ENCODE data around the gene FNBP1.
"Not testable (repeated sequence)": the region's sequence is repeated elsewhere in the genome, so short reads cannot be mapped to it uniquely, and the experiment has no call there.

The FNBP1 gene

DNA sequence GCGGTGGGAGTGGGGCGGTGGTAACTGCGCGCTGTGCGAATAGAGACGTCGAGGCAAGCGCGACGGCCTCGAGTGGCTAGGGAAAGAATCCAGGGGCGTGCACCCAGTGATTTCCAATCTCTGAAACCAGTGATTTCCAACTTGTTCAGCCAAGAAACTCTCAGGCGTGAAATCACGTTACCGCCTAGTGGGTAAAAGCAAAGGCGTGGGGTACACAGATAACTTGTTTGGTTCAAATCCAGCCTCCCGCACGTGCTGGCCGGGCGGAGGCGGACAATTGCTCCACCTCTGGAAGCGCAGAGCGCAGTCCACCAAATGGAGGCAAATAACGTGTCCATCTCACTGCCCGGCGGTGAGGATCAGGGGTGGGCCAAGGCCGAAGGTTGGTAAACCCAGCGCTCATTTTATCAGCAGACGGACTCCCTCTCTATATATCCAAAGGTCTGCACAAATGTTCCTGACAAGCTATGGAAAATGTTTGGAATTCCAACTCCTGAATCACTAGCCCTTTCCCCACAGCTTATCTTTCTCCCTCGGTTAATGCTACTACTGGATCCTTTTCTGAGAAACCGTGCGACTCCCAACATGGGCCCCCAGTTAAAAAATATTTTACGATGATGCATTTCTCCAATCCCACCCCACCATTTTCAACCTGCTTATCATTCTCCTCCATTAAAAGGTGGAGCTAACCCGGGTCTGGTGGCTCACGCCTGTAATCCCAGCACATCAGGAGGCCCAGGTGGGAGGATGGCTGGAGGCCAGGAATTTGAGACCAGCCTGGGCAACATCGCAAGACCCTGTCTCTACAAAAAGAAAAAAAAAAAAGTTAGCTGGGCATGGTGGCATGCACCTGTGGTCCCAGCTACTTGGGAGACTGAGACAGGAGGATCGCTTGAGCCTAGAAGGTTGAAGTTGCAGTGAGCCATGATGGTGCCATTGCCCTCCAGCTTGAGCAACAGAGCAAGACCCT is 950 bp upstream of the FNBP1 start:
- DNase-seq, result no peak

DNA sequence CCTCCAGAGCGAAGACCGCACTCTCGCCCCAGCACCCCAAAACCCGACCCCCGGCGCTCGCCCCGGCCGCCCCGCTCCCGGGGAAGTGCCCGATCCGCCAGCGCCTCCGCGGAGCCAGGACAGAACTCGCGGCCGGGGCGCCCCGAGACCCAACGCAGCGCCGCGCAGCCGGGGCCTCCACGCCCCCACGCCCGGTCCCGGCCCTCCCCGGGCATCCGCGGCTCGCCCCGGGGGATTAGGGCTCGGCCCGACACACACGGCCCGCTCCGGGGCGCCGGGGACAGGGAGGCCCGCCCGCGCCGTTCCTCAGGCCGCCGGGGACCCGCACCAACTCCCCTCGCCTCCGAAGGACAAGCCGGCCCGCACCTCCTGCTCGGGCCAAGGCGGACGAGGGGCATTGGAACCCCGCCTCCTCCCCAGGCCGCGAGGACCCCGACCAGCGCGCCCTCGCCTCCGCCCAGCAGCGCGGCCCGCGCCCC is 544 bp downstream of the FNBP1 start:
- DNase-seq, result no peak

DNA sequence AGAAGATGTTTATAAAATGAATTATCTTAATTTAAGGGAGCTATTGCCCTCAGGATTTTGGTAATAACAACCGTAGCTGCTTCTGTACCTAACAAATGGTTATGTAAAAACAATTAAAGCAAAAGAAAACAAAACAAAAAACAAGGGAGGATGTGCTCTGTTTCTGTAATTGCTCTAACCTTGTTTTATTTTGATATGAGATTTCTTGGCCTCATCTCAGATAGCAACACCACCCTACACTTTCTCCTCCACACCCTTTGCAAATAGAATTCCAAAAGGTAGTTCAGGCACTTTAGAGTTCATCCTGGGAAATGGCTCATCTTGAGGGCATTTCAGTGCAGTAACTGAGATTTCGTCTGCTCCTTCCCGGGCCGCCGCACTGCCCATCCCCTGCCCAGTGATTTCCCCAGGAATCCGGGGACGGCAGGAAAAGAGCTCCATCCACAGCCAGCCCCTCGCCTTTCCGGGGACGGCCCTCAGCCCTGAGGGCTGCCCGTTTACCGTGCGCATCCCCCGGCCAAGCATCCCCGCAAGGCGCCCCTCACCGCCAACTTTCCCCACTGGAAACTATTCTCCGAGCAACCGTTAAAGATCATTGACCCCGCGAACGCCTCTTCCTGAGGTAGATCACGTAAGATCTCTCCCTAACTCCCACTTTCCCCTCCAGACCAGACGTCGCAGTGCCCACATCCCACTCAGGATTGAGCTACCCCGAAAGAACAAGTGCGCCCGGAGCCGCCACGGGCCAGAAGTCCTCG is 1.2 kb downstream of the FNBP1 start:
- no peak for DNase-seq

DNA sequence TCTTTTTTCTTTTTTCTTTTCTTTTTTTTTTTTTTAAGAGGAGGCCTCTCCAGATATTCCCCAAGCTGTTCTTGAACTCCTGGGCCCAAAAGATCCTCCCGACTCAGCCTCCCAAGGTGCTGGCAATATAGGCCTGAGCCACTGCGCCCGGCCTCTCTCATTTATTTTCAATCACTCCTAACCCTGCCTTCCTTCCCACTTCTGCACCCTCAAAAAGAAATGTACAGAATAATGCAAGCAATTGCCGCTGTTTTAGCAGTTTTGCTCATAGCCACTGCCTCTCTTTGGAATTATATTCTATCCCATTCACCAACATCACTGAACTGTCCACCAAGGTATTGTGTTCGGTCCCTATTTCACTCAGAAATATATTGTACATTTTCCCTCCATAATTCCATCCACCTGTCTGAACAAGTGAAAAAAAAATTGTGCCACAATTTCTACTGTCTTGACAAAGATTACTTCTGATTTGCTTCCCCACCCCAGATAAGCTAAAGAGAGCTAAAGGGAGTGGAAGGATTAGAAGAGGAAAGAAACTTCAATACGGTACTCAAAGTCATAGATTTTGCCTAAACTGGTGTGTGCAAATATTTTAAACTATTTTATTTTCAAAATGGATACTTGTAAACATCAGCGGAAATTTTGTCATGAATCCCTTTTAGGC is 1.9 kb downstream of the FNBP1 start:
- DNase-seq, result no peak

DNA sequence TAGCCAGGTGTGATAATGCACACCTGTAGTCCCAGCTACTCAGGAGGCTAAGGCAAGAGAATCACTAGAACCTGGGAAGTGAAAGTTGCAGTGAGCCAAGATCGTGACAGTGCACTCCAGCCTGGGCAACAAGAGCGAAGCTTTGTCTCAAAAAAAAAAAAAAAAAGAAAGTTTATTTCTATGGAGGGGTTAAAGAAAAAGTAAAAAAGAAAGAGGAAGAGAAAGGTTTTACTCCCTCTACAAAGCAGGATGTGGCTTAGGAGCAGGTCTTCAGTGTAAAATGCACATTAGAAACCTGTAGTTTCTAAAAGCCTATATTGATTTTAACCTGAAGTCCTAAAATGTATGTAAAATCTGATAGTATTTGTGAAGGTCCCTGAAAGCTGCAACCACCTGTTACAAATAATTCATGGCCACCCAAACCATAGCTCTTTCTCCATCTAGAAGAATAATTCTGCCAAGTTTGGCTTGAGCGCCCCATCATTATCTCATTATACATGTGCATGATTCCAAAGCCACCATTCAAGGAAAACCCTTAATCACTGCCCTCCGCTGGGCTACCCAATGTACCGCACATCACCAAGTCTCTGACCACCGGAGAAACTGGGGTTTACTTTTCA is 3.4 kb downstream of the FNBP1 start:
- peak; percentile 43 for DNase-seq

DNA sequence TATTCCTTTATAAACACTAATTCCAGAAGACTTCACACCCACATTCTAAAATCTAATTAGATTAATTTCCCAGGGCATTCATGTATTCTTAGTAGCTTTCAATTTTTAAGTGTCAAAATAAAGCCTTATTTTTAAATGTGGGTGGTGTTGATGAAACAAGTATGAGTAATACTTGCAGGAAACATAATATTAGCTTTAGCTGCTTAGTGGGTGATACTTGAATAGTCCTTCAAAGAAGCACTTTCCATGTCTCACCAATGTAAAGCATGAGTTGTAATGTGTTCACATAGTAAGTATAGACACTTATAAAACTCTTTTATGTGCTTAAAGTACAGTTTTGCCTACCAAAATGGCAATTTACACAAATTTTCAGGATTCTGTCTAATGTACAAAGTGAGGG is 6.9 kb downstream of the FNBP1 start:
- DNase-seq, result peak; percentile 49

DNA sequence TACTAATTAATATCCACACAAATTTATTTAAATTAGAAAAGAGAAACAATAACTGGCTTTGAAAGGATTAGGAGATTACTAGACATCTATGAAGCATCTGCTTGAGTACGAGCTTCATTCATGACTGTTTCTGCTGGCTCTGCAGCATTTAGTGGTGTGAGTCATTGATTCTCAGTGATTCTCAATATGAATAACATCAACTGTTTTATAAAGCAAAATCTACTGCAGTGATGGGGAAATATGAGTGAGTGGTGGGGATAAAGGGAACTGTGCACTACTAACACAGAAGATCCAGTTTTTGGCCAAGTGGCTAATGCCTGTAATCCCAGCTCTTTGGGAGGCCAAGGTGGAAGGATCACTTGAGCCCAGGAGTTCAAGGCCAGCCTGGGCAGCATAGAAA is 8.4 kb downstream of the FNBP1 start:
- DNase-seq, result no peak

DNA sequence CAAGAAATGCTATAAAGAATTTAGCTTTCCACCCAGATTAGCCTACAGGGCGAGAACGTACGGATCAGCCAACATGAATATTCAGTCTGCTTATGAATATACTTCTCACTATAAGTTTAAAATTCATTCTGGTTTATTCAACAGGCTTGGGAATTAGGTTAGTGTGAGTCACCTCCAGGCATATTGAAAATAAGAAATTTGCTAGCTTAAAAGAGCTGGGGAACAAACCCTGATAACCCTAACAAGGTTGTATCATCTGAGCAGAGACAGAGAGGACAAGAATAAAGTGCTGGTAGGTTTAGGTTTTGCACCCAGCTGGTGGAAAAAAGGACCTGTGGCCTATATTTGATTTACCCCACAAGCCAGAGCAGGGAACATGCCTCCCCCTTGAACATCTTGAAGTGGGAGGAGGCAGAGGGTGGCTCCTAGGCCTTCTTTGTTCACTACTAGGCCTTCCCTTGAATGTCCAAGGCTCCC is 12.3 kb downstream of the FNBP1 start:
- peak; percentile 35 for DNase-seq

DNA sequence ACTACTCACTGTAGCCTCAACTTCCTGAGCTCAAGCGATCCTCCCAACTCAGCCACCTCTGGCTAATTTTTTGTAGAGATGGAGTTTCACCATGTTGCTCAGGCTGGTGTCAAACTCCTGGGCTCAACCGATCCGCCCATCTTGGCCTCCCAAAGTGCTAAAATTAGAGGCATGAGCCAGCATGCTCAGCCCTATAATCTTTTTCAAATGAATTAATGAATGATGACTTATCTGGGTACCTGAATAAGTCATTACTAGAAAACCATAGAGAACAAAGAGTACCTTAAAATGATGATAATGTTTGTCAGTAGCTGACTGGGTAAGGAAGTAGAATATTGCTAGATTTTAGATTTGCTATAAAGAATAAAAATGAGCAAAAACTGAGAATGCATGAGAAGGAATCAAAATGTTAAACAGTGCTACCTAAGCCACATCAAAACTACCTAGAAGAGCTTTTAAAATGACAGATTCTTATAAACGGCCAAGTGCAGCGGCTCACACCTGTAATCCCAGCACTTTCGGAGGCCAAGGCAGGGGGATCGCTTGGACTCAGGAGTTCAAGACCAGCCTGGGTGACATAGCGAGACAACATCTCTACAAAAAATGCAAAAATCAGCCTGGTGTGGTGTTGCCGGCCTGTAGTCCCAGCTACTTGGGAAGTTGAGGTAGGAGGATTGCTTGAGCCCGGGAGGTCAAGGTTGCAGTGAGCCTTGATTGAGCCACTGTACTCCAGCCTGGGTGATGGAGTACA is 13.6 kb downstream of the FNBP1 start:
- no peak for DNase-seq

DNA sequence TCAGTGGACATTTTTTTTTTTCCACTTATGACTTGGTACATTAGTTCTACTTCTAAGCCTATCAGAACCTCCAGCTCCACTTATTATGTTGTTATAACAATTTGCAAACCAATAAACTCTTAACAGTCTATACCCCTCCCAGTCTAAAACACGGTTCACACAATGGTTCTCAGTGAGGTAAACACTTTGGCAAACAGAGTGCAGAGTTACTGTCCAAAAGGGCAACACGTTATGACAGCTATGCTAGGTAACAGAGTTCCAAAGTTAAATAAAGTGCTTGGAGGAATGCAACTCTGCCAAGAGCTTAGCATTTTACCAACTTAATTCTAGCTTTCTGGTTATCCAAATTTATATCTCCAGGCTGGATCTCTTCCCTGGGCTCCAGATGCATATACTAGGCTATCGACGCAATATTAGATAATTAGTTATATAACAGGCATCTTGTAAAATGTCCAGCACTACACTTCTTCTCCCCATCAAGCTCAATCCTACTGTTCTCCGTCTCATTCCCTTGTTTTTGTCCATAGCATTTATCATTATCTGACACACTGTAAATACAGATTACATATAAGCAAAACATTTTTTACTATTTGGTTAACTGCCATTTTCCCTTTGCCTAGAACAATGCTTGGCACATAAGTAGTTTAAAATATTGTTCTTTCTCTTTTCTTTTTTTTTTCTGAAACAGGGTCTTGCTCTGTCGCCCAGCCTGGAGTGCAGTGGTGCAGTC is 14.3 kb downstream of the FNBP1 start:
- no peak for DNase-seq

DNA sequence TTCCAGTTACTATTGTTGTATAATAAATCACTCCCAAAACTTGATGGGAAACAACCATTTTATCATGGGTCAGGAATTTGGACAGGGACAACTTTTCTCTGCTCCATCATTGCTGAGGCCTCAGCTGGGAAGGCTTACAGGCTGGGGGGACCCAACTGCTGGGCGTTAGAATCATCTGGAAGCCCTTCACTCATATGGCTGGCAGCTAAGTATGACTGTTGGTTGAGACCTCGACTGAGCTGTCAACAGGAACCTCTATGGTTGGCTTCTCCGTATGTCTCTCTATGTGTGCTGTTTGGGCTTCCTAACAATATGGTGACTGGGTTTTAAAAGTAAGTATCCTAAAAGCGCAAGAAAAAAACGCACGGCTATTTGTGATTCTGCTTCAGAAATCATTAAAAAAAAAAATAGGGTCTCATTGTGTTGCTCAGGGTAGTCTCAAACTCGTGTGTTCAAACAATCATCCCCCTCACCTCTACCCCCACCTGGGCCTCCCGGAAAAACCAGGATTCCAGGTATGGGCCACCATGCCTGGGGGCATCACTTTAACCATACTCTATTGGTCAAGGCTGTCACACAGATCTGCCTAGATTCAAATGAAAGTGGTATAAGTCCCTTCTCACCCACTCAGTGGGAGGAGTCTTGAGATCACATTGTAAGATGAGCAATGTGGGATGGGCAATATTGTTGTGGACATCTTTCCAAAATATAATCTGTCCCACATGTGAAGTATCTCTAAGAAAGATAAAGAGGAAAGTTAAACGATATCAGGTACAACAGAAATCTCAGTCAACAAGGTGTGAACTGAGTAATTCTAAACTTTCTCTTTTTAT is 15.2 kb downstream of the FNBP1 start:
- no peak for DNase-seq

DNA sequence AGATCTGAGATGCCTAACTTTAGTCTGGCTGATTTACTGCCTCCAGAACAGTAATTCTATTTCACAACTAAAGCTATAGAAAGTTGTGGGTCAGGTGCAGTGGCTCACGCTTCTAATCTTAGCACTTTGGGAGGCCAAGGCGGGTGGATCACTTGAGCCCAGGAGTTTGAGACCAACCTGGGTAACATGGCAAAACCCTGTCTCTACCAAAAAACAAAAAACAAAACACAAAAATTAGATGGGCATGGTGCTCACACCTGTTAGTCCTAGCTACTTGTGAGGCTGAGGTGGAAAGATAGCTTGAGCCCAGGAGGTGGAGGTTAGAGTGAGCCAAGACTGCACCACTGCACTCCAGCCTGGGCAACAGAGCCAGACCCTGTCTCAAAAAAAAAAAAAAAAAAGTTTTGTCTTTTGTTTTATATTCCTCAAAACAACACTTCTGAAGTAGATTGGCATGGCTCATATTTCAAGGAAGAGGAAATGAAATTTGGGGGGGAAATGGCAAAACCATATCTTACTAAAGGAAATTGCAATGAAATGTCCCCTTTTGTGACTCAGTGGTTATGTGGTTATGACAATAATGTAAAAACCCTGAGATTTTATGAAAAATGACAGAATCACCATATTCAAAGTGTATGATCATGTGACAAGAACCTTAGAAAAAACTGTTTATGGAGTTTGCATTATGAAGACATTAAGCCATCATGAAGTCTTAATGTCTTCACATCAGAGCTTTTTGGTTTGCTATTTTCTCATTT is 16.2 kb downstream of the FNBP1 start:
- peak; percentile 47 for DNase-seq

DNA sequence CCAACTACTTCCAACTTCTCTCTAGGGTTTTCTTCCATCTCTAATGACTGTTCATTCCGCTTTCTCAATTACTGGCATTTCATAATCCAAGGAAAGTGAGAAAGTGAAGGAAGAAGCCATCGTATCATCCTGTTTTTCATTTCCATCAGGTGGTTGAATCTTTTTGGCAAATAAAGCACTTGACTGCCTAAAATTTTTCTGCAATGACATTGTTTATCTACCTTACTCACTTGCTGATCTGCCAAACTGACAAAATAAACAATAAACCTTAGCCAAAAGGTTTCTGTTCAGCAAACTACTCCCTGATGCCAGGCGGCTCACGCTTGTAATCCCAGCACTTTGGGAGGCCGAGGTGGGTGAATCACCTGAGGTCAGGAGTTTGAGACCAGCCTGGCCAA is 18.4 kb downstream of the FNBP1 start:
- DNase-seq, result no peak

DNA sequence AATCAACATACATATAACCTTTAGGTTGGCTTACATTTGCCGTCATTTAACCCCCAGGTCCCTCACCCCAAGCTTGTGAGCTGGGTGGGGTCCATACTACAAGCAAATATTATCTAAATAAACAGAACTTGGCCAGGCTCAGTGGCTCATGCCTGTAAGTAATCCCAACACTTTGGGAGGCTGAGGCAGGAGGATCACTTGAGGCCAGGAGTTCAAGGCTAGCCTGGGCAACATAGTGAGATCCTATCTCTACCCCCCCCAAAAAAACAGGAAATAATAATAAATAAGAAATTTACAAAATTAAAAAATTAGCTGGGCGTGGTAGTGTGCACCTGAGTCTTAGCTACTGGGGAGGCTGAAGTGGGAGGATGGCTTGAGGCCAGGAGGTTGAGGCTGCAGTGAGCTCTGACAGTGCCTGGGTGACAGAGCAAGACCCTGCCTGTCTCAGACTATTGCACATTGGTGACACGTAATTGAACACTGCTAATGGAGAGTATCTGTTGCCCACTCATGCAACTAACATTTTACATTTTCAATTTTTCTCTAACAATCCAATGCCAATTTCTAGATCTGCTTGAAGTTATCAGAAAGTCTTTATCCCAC is 18.9 kb downstream of the FNBP1 start:
- DNase-seq, result no peak

DNA sequence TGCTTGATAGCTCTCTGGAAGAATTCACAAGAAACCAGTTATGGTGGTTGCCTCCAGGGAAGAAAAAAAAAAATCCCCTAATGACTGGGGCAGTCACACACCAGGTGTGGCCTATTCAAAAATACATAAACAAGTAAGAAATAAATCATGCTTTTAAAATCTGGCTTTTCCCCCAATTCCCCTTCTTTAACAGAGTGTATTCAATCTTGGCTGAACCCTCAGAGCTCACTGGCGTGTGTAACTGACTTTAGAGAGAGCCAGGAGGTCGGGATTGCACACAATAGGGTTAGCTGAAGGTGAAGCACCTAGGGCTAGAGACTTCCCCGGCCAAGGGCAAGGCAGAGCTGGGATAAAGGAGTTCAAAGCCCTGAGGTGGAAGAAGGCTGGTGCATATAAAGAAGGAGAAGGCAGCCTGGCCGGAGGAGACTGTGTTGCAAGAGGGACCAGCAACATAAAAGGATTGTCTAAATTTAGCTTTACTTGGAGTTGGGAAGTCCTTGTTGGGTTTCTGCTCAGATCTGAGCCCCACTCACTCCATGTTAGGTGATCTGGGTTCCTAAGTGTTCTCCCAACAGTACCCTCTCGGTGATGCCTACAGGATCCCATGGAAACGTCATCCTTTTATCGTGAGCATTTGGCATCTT is 19.7 kb downstream of the FNBP1 start:
- DNase-seq, result peak; percentile 43

DNA sequence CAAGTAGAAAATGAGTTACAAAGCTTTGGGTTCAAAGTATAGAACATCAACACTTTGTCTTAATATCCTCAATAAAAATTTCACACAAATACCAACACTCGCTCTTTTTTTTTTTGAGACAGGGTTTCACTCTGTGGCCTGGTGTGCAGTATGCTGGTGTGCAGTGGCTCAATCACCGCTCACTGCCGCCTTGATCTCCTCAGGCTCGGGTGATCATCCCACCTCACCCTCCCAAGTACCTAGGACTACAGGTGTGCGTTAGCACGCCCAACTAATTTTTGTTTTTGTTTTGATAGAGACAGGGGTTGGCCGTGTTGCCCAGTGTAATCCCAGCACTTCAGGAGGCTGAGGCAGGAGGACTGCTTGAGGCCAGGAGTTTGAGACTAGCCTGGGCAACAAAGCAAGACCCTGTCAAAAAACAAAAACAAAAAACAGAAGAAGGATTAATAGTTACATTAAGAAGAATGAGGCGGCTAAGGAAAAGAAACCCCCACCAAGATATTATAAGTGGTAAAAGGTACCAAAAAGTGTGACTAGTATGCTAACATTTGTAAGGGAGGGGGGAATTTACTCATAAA is 20.3 kb downstream of the FNBP1 start:
- no peak for DNase-seq

DNA sequence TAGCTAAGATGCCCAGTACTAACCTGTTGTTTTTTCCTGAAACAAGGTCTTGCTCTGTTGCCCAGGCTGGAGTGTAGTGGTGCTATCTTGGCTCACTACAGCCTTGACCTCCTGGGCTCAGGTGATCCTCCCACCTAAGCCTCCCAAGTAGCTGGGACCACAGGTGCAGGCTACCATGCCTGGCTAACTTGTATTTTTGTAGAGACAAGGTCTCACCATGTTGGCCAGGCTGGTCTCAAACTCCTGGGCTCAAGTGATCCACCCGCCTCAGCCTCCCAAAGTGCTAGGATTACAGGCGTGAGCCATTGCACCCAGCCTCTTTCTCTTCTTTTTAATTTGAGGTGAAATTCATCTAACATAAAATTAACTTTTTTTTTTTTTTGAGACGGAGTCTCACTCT is 21.1 kb downstream of the FNBP1 start:
- not testable (repeated sequence) for DNase-seq

DNA sequence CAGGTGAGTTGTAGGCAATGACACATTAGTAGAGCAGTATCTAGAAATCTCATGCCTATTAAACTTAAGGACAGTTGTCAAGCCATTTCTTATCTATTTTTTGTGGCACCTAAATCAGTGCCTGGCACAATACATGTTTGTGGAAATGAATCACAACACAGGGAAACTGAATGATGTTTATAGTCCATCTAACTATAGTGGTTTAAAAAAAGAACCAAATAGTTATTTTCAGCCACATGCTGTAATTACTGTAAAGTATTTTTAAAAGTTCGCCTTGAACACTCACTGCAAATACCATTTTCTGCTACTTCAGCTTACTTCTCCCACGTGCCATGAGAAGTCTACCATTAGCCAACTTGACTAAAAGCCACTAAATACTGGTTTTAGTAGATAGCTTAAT is 21.9 kb downstream of the FNBP1 start:
- no peak for DNase-seq

Measured in CD4-positive, alpha-beta T cell treated with Interleukin-12 subunit alpha and Interleukin-12 subunit beta, for 1 hour (primary cell).